NCI-H2107 treated with DMSO at 0.1 percent for 48 hours (cell line): ENCODE measurements around the gene OTUD1.

ENCODE experiments used
- DNase-seq: peaks from one replicate; lab custom pipeline; 2025; ENCODE audit not compliant: unreplicated experiment; lab: John Stamatoyannopoulos, UW

Gene OTUD1

DNA sequence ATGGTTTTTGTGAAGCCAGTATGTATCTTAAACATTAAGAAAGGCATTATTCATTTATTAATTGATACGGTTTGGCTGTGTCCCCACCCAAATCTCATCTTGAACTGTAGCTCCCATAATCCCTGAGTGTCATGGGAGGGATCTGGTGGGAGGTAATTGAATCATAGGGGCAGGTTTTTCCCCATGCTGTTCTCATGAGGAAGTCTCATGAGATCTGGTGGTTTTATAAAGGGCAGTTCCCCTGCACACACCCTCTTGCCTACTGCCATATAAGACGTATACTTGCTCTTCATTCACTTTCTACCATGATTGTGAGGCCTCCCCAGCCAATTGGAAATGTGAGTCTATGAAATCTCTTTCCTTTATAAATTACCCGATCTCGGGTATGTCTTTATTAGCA lies 28.1 kb downstream of the OTUD1 start:
- DNase-seq, result no peak

DNA sequence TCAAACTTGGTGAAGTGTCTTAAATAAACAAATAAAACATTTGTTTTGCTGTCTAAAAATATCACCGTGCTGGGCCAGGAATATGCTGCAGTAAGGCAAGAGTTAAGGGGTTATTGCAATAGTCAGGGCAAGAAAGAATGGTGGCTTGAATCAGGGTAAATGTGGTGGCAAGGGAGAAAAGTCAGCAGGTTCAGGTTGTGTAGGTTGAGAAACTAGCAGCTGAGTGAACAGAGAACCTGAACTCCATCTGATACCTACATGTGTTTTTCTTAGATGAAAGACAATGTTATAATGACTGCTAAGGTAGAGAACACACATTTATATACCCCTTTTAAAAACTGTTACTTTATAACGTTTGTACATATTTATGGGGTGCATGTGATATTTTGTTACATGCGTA lies 28.7 kb downstream of the OTUD1 start:
- DNase-seq, result no peak

DNA sequence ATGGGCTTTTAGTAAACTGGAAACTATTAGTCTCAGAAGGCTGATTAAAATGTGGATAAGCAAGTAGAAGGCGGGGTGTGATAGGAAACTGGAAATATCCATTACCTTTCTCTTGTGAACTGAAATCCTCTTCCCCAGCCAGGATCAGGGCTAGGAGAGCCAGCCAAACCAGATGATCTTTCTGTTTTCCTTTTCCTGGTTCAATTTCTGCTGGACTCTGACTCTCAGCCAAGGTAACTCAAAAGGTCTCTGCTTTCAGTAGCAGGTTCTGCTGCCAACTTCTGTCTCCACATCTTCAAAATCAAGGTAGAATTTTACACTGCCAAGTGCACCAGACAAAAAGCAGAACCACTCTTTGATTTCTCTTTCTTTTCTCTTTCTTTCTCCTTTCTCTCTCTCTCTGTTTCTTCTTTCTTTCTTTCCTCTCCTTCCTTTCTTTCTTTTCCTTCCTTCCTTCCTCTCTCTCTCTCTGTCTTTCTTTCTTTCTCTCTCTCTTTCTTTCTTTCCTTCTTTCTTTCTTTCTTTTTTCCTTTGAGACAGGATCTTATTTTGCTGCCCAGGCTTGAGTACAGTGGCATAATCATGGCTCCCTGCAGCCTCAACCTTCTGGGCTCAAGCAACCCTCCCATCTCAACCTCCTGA lies 30.8 kb downstream of the OTUD1 start:
- DNase-seq, result no peak

DNA sequence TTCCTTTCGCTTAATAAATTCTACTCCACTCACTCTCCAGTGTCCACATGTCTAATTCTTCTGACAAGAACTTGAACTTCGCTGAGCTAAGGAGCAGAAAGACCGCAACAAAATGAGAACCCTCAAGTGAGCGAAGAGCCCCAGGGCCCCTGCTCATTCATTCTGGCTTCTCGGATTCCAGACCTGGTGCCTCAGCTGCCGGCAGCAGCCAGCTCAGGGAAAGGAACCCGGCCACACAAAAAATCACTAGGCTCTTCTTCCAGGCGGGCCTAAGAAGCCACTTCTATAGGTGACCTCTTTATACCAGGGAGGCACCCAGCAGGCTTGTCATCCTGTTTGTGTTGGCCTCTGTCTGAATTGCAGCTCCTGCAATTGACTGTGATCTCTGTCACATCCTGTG lies 33.3 kb downstream of the OTUD1 start:
- DNase-seq, result no peak

DNA sequence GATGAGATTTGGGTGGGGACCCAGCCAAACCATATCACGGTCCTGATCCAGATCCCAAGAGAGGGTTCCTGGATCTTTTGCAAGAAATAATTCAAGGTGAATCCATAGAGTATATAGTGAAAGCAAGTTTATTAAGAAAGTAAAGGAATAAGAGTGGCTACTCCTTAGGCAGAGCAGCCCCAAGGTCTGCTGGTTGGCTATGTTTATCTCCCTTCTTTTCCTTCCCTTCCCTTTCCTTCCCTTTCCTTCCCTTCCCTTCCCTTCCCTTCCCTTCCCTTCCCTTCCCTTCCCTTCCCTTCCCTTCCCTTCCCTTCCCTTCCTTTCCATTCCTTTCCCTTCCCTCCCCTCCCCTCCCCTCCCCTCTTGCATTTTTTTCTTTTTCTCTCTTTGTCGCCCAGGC lies 35.2 kb downstream of the OTUD1 start:
- no peak for DNase-seq

DNA sequence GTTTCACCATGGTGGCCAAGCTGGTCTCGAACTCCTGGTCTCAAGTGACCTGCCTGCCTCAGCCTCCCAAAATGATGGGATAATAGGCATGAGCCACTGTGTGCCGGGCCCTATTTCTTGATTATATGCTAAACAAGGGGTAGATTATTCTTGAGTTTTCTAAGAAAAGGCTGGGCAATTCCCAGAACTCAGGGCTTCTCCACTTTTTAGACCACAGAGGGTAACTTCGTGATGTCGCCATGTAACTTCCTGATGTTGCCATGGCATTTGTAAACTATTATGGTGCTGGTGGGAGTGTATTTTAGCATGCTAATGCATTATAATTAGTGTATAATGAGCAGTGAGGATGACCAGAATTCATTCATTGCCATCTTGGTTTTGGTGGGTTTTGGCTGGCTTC lies 35.8 kb downstream of the OTUD1 start:
- no peak for DNase-seq

DNA sequence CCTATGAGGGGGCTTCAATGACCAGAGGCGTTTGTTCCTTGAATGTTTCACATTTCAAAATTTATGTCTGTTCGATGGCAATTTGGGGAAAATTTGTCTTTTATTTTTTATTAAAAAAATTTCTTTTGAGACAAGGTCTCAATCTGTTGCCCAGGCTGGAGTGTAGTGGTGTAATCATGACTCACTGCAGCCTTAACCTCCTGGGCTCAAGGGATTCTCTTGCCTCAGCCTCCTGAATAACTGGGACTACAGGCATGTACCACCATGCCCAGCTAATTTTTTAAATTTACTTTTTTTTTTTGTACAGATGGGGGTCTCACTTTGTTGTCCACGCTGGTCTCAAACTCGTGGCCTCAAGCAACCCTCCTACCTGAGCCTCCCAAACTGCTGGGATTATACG lies 39.7 kb downstream of the OTUD1 start:
- DNase-seq, result no peak

DNA sequence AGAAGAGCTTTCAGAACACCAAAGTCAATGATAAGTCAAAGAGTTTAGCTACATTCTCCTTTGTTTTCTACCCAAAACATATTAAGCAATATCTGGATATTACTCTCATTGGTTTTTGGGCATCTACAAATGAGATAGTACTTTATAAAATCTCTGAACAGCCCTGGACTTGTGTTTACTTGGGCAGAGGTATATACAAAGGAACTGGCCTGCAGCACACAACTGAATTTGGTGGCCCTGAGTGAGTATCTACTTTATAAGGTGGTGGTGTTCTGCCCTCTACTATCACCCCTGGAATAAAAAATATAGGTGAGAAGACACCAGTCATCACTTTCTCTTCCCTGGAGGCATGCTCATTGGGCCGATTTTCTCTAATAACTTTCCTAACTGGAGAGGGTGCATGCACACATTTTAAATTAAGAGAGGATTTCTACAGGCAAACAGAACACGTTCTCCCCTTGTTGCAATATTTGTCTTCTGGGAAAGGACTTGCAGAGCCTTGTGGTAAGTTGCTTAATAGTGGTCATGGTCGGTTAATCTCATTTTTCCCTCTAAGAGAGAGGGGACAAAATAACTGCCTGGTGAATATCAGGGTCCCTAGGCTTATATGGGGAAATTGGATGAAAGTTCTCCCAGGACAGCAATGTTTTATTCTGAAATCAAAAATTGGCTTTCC lies 41.1 kb downstream of the OTUD1 start:
- no peak for DNase-seq

DNA sequence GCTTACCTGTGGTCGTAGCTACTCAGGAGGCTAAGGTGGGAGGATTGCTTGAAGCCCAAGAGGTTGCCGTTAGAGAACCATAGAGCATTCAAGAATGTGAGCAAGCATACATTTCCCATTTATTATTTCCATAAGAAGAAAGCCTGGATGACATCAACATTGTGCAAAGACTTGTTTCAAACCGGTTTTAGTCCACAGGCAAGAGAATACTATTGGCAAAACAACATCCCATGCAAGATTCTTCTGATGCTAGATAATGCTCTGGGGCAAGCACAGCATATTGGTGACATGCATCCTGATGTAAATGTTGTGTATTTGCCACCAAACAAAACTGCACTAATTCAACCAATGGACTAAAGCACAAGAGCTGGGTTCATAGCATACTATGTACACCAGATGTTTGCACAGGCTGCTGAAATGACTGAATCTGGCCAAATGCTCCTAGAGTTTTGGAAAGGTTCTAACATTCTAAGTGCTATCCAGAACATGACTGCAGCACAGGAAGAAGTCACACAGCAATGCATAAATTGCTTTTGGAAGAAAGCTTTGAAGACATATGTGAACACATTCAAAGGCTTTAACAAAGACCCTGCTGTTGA lies 42.6 kb downstream of the OTUD1 start:
- no peak for DNase-seq

DNA sequence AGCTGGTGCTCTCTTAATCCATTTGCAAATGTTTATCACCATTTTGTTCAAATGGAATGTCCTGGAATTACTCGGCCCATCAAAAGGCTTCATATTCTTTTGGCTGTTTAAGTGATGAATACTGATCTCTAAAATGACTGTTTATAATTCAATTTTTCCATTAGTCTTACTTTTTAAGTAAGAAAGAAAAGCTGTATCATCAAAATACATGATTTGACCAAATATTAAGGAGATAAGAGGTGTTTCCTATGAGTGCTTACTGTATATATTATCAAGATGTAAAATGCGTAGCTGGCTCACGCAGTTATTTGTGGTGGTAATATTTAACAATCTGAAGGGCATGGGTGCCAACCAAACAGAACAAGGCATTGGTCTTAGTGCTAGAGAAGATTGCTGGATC lies 51.2 kb downstream of the OTUD1 start:
- DNase-seq, result no peak
